ENCODE results near the gene DAB2IP. TPM values are rescaled to one million over a fixed set of nuclear protein-coding genes. Genes with fewer than 3 reads are reported as not detected.

Gene DAB2IP
- total RNA-seq, 1 experiment from 2014 or later, result 17.0 TPM

DNA sequence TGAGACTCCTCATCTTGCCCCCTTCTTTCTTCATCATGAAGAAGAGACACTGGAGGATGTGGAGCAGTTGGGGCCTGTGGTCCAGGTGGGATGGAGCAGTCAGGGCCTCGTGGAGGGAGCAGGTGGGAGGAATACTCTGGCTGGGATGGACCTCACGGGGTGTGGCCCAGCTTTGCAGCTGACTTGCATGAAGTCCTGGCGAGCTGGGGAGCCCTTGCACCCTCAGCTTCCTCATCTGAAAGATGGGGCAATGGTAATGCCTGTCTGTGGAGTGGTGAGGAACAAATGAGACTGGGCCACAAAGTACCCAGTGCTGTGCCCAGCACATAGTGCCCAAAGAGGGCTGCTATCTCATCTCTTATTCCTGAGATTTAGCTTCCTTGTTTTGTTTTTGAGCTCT lies 91.5 kb downstream of the DAB2IP start:
- no peak overlapping the region for H3K4me3 Mint-ChIP-seq (ENCODE audit: unreplicated experiment)
- no peaks in the 10 kb centered on the region for H3K36me3 Mint-ChIP-seq (ENCODE audit: insufficient read depth, unreplicated experiment)
- intact Hi-C loops (cut with micrococcal nuclease), result loop anchor here (1.0 to 2.0 kb wide), 2 partner anchors 42 to 197 kb away; no protein-coding TSS in a partner anchor
- H3K27ac Mint-ChIP-seq (ENCODE audit: low read depth, unreplicated experiment), result no peak overlapping the region
- BruUV-seq (replicated peaks), result no TSS peak
- no peak for DNase-seq (ENCODE audit: unreplicated experiment)
- ChIA-PET CTCF (interaction anchor here (0.6 to 3.3 kb wide), 15 partner anchors 7 to 594 kb away, joined by 3 to 10 read pairs (median 4); no protein-coding TSS in a partner anchor), POLR2A (interaction anchor here (0.8 to 1.4 kb wide), 3 partner anchors 9 to 43 kb away, joined by 4 to 7 read pairs (median 5); no protein-coding TSS in a partner anchor)
- H3K27me3 Mint-ChIP-seq (ENCODE audit: insufficient read depth, unreplicated experiment), result no peaks in the 10 kb centered on the region
- peaks cover 14% of the 10 kb centered on the region for H3K4me1 Mint-ChIP-seq (ENCODE audit: insufficient read depth, unreplicated experiment)
- TF ChIP-seq, protein P1, sequence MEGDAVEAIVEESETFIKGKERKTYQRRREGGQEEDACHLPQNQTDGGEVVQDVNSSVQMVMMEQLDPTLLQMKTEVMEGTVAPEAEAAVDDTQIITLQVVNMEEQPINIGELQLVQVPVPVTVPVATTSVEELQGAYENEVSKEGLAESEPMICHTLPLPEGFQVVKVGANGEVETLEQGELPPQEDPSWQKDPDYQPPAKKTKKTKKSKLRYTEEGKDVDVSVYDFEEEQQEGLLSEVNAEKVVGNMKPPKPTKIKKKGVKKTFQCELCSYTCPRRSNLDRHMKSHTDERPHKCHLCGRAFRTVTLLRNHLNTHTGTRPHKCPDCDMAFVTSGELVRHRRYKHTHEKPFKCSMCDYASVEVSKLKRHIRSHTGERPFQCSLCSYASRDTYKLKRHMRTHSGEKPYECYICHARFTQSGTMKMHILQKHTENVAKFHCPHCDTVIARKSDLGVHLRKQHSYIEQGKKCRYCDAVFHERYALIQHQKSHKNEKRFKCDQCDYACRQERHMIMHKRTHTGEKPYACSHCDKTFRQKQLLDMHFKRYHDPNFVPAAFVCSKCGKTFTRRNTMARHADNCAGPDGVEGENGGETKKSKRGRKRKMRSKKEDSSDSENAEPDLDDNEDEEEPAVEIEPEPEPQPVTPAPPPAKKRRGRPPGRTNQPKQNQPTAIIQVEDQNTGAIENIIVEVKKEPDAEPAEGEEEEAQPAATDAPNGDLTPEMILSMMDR (IDR thresholded peaks at IDR 0.05; ENCODE audit: unreplicated experiment), result no peak
- no peaks in the 10 kb centered on the region for H3K9me3 Mint-ChIP-seq (ENCODE audit: unreplicated experiment)

DNA sequence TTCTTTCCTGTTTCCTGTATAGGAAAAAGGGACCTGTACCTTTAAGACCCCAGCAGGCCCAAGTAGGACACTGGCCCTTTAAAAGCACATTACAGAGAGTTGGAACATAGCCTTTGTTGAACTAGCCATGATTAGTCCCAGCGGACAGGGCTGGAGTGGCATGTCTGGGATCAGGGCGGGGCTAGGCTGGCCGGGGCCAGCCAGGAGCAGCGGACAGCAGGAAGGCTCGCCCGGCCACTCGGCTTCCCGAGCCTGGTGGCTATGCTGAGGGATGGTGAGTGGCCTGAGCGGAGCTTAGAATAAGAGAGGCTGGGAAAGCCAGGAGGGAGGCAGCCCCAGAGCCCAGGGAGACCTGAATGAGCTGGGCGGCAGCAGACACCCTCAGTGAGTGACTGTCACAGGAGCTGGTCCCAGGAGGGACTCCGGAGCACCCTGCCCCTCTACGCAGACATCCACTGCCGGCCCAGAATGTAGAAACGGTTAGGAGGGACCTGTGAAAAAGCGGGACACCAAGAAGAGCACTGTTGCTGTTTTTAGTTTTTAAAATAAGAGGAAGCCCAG lies 92.1 kb downstream of the DAB2IP start:
- ChIA-PET CTCF (interaction anchor here (0.6 to 3.3 kb wide), 23 partner anchors 8 to 629 kb away, joined by 3 to 10 read pairs (median 3); no protein-coding TSS in a partner anchor), POLR2A (interaction anchor here (0.8 to 1.4 kb wide), 3 partner anchors 9 to 44 kb away, joined by 4 to 7 read pairs (median 5); no protein-coding TSS in a partner anchor)
- TF ChIP-seq, protein P1 (IDR thresholded peaks at IDR 0.05; ENCODE audit: unreplicated experiment), result no peak
- Mint-ChIP-seq H3K27me3 (ENCODE audit: insufficient read depth, unreplicated experiment) (no peaks in the 10 kb centered on the region), H3K27ac (ENCODE audit: low read depth, unreplicated experiment) (no peak overlapping the region), H3K4me1 (ENCODE audit: insufficient read depth, unreplicated experiment) (peaks cover 14% of the 10 kb centered on the region), H3K36me3 (ENCODE audit: insufficient read depth, unreplicated experiment) (no peaks in the 10 kb centered on the region), H3K9me3 (ENCODE audit: unreplicated experiment) (no peaks in the 10 kb centered on the region), H3K4me3 (ENCODE audit: unreplicated experiment) (no peak overlapping the region)
- intact Hi-C loops (cut with micrococcal nuclease), result loop anchor here (1.0 to 2.0 kb wide), 3 partner anchors 43 to 249 kb away; no protein-coding TSS in a partner anchor
- no TSS peak for BruUV-seq (replicated peaks)
- peak; percentile 86 for DNase-seq (ENCODE audit: unreplicated experiment)

DNA sequence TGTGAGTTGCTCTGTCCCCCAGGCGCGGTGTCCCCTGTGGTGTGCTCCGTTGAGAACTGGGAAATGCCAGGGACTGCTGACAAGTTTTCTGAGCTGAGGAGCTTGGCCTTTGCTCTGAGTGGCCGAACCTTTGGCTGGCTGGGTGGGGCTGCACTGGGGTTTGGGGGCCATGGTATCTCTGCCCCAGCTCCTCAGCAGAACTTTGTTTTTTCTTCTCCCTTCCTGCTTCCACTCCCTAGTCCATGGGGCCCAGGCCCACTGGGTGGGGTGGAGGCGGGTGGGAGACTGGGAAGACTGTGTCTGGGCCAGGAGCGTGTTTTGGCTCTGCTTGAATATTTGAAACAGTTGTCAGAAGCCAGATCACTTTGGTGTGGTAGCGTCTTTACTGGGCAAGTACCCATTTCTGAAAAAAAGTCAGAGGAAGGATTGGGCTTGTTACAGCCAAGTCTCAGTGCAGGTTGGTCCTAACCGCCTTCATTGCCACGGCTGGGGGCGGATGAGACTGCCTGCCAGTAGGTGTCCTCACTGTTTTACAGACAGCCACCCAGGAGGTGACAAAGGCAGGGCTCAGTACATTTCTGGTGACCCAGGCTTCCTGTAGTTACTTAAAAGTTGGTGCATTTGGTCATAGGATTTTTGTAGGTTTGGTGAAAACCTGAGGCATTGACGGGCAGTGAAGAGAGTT lies 92.7 kb downstream of the DAB2IP start:
- CTCF ChIA-PET, result interaction anchor here (0.6 to 3.3 kb wide), 20 partner anchors 7 to 628 kb away, joined by 3 to 10 read pairs (median 3); no protein-coding TSS in a partner anchor
- intact Hi-C loops (cut with micrococcal nuclease), result loop anchor here (1.0 kb wide), 1 partner anchor 248 kb away; no protein-coding TSS in a partner anchor
- TF ChIP-seq, protein P1 (IDR thresholded peaks at IDR 0.05; ENCODE audit: unreplicated experiment), result no peak
- Mint-ChIP-seq H3K27me3 (ENCODE audit: insufficient read depth, unreplicated experiment) (no peaks in the 10 kb centered on the region), H3K9me3 (ENCODE audit: unreplicated experiment) (no peaks in the 10 kb centered on the region), H3K27ac (ENCODE audit: low read depth, unreplicated experiment) (no peak overlapping the region), H3K4me3 (ENCODE audit: unreplicated experiment) (no peak overlapping the region), H3K4me1 (ENCODE audit: insufficient read depth, unreplicated experiment) (peaks cover 14% of the 10 kb centered on the region), H3K36me3 (ENCODE audit: insufficient read depth, unreplicated experiment) (peaks cover 2% of the 10 kb centered on the region)
- BruUV-seq (replicated peaks), result no TSS peak
- peak; percentile 40 for DNase-seq (ENCODE audit: unreplicated experiment)
- POLR2A ChIA-PET, result interaction anchor here (0.9 to 1.4 kb wide), 2 partner anchors 10 to 44 kb away, joined by 4 to 5 read pairs; no protein-coding TSS in a partner anchor
